Stimulated activated naive CD8-positive, alpha-beta T cell treated with anti-CD3 and anti-CD28 coated beads, Interleukin-15, amount 100 ng/mL, for 72 hours (primary cell): Measurements from ENCODE around the gene UQCRC2.
"Not testable (repeated sequence)": the region's sequence is repeated elsewhere in the genome, so short reads cannot be mapped to it uniquely, and the experiment has no call there.

ENCODE experiments used
- ATAC-seq: fragments of 150-1000 bp; cut with Tn5 transposase; 2 replicates; pipeline ENCODE4 v1.10.0; 2021; ENCODE audit warnings: mild to moderate bottlenecking, moderate library complexity
- DNase-seq, 2 donors: peaks; one replicate each; pipeline ENCODE4 v3.0.0; 2021 to 2022
- H3K27ac Mint-ChIP-seq, 2 donors: one replicate each; pipeline ENCODE4 v1.8.0; 2022; ENCODE audit warnings: mild to moderate bottlenecking in 2 of 2, mixed read lengths in 2 of 2, moderate library complexity in 2 of 2
- H3K27me3 Mint-ChIP-seq: one replicate; pipeline ENCODE4 v1.8.0; 2022; ENCODE audit warnings: mixed read lengths
- H3K4me1 Mint-ChIP-seq: one replicate; pipeline ENCODE4 v1.8.0; 2022; ENCODE audit warnings: mild to moderate bottlenecking, mixed read lengths
- H3K4me3 Mint-ChIP-seq, 2 donors: one replicate each; pipeline ENCODE4 v1.8.0; 2022; ENCODE audit warnings: mild to moderate bottlenecking in 2 of 2, mixed read lengths in 2 of 2, moderate library complexity in 1 of 2
- H3K9me3 Mint-ChIP-seq, 2 donors: one replicate each; pipeline ENCODE4 v1.8.0; 2022; ENCODE audit warnings: mixed read lengths in 2 of 2

Gene UQCRC2

DNA sequence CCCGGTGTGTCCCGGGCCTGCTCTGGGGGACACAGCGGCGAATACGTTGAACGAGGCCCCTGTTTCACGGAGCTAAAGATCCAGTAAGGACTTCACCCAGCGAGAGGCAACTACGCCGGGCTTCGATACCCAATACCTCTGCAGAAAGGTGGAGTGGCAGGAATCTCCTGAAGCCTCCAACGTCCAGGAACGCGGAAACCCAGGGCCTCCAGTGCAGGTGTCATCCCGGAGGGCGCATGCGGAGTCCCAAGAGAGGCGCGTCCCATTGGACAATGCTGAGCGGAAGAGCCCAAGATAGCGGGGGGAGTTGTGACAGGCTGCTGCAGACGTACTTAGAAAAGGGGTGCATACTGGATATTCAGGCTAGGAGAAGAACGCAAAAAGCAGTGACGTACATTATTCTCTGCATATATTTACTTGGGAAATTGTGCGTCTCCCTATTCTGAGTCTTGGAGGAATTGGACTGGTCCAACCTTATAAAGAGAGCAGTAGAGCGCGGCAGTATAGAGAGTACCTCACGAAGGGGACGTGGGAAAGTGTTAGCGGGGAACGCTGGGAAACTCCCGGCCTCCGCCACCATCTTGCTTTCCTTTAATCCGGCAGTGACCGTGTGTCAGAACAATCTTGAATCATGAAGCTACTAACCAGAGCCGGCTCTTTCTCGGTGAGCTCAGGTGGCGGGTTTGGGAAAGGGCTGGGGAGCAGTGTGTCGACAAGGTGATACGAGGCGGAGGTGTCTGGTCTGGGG lies at the start of gene UQCRC2:
UQCRC2 (plus strand) TSS at position 569 of the 748 bp plus-strand sequence; CDS start at position 632, 63 bp downstream.
- H3K27me3 Mint-ChIP-seq, result no peaks in the 10 kb centered on the region
- H3K4me1 Mint-ChIP-seq, result peaks cover 54% of the 10 kb centered on the region
- peak; percentile 85 to 89 for DNase-seq
- peak; percentile 94 for ATAC-seq
- H3K27ac Mint-ChIP-seq, result peak within 1 kb of the TSS; percentile 100
- H3K4me3 Mint-ChIP-seq, result peak within 1 kb of the TSS; percentile 94 to 98
- H3K9me3 Mint-ChIP-seq, result no peaks in the 10 kb centered on the region

DNA sequence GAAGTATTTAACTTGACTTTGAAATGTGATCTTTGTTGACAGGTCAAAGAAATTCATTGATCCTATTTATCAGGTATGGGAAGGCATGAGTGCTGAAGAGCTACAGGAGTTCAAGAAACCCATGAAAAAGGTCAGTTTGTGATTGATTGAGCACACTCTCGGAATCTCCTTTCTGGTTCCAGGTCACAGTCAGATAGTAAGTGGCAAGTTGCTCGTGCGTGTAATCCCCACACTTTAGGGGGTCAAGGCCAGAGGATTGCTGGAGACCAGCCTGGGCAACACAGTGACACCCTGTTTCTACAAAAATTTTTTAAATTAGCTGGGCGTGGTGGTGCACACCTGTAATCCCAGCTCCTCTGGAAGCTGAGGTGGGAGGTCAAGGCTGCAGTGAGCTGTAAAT lies 20.5 kb upstream of the UQCRC2 start:
- ATAC-seq, H3K27ac Mint-ChIP-seq, H3K27me3 Mint-ChIP-seq, H3K9me3 Mint-ChIP-seq, H3K4me3 Mint-ChIP-seq, DNase-seq: not testable (repeated sequence)
- peaks cover 21% of the 10 kb centered on the region for H3K4me1 Mint-ChIP-seq

DNA sequence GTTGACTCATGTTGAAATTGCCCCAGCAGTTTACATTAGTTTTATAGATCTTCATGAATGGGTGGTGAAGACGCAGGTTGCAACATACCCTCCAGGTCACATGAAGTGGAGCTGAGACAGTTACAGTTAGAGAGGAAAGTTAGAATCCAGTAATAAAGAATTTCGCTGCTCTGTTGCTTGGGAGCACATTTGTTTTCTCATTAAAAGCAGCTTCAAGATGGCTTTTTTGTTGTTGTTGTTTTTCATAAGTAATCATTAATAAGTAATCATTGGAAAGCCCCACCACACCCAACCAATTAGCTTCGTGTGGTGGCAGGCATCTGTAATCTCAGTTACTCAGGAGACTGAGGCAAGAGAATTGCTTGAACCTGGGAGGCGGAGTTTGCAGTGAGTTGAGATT lies 19.8 kb upstream of the UQCRC2 start:
- not testable (repeated sequence) for ATAC-seq, H3K9me3 Mint-ChIP-seq, H3K4me3 Mint-ChIP-seq, H3K27me3 Mint-ChIP-seq, DNase-seq, H3K27ac Mint-ChIP-seq
- H3K4me1 Mint-ChIP-seq, result peaks cover 24% of the 10 kb centered on the region

DNA sequence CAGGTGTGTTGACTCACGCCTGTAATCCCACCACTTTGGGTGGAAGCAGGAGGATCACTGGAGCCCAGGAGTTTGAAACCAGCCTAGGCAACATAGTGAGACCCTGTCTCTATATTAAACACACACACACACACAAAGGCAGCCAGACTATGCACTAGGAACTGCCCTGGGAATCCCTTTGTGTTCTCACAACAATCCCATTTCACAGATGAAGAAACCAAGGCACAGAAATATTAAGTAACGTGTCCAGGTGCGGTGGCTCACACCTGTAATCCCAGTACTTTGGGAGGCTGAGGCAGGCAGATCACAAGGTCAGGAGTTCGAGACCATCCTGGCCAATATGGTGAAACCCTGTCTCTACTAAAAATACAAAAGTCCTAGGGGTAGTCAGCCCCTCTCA lies 19.4 kb upstream of the UQCRC2 start:
- not testable (repeated sequence) for ATAC-seq, H3K27ac Mint-ChIP-seq

DNA sequence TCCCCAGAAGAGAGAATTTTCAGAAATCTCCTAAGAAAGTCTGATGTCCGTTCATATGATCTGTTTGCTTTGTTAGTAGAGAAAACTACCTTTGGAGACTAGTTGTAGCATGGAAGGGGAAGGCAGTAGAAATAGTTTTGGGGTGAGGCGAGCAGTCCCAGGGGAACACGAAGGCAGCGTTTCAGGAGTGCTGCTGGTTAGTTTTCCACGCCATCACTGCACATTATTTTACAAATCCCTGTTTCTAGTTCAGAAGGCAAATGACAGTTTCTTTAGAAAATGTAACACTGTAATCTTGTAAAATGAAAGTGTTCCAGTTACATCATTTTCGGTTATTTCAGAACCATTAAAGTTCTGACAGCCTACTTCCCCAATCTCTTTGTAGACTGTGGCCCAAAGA lies 16.9 kb upstream of the UQCRC2 start:
- not testable (repeated sequence) for DNase-seq, H3K27ac Mint-ChIP-seq, H3K9me3 Mint-ChIP-seq, H3K27me3 Mint-ChIP-seq, ATAC-seq, H3K4me3 Mint-ChIP-seq
- peaks cover 24% of the 10 kb centered on the region for H3K4me1 Mint-ChIP-seq

More for the DNA sequence above, 19.4 kb upstream of the UQCRC2 start:
- not testable (repeated sequence) for H3K9me3 Mint-ChIP-seq, DNase-seq, H3K4me3 Mint-ChIP-seq, H3K27me3 Mint-ChIP-seq
- peaks cover 24% of the 10 kb centered on the region for H3K4me1 Mint-ChIP-seq

DNA sequence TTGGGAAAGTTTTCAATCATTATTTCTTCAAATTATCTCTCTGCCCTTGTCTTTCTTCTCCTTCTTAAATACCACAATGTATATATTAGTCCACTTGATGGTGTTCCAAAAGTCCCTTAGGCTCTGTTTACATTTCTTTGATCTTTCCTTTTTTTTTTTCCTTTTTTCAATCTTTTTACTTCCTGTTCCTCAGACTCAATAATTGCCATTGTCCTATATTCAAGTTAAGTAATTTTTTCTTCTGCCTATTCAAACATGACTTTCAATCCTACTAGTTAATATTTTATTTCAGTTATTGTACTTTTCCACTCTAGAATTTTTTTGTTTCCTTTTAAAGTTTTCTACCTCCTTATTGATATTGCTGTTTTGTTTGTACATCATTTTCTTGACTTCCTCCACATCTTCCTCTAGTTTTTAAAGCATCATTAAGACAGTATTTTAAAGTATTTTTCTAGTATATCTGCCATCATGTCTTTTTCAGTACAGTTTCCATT lies 15.8 kb upstream of the UQCRC2 start:
- DNase-seq (no peak), ATAC-seq (no peak)
- Mint-ChIP-seq H3K4me3 (peak overlapping the region; percentile 13 to 37), H3K9me3 (no peaks in the 10 kb centered on the region), H3K27me3 (no peaks in the 10 kb centered on the region), H3K4me1 (peaks cover 24% of the 10 kb centered on the region), H3K27ac (peak overlapping the region in 1 of 2 donors; percentile 60)

DNA sequence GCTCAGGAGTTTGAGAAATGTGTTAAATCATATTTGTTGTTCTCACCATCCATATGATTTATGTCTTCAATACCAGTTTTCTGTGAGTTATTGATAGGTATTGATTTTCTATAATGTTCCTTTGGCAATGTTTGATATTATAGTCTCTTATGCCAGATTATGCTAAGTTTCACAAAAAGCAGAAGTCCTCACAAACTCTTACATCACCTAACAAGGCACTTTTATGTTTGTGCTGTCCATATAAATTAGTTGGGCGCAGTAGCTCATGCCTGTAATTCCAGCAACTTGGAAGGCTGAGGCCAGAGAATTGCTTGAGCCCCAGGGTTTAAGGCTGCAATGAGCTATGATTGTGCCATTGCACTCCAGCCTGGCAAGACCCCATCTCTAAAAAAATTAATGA lies 12.6 kb upstream of the UQCRC2 start:
- Mint-ChIP-seq H3K4me3 (no peak overlapping the region), H3K27me3 (no peaks in the 10 kb centered on the region), H3K4me1 (peaks cover 14% of the 10 kb centered on the region), H3K27ac (no peak overlapping the region), H3K9me3 (no peaks in the 10 kb centered on the region)
- ATAC-seq (no peak), DNase-seq (no peak)

DNA sequence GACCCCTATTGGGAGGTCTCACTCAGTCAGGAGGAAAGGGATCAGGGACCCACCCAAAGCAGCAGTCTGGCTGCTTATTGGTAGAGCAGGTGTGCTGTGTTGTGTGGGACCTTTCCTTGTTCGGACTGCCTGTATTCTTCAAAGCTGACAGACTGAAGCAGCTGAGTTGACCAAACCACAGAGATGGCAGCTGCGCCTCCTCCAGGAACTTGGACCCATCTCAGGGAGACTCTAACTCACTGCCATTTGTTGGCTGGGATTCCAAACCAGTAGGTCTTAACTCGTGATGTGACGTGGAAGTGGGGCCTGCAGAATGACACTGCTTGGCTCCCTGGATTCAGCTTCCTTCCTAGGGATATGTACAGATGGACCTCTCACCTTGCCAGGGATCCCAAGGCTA lies 9.6 kb upstream of the UQCRC2 start:
- Mint-ChIP-seq H3K27ac (no peak overlapping the region), H3K4me3 (no peak overlapping the region), H3K4me1 (peaks cover 11% of the 10 kb centered on the region), H3K27me3 (no peaks in the 10 kb centered on the region), H3K9me3 (no peaks in the 10 kb centered on the region)
- DNase-seq (no peak), ATAC-seq (no peak)

DNA sequence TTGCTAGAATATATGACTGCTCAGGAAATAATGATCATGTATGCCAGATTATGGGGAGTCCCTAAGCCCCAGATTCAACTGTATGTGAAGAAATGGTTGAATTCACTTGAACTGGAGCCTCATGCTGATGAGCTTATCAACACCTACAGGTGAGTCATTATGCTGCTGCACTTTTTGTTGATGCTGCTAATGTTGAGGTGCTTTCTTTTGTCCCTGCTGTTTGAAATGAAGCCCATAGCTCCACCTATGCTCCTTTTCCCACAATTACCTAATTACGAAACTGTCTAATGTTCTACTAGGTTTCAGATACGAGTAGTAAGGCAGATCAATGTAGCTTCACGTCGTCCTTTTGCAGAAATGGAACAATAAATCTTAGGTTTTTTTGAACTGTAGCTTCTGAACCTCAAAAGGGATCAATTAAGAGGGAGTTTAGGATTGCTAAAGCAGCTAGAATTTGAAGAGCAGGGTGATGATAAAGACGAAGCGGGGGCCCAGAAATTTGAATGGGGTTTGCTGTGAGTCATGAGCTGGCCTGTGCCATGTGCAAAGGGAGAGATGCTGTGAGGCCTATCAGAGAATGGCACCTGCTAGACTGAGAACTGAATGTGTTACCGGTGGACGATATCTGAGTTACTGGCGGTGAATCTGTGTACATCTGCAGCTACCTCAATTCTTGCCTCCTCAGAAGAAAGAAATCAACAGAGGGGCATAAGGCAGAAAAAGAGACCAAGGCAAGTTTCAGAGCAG lies 6.1 kb upstream of the UQCRC2 start:
- DNase-seq (no peak), ATAC-seq (peak; percentile 55)
- no peak overlapping the region for H3K4me3 Mint-ChIP-seq
- H3K27ac Mint-ChIP-seq, result peak overlapping the region in 1 of 2 donors; percentile 28
- peaks cover 28% of the 10 kb centered on the region for H3K4me1 Mint-ChIP-seq
- no peaks in the 10 kb centered on the region for H3K27me3 Mint-ChIP-seq
- no peaks in the 10 kb centered on the region for H3K9me3 Mint-ChIP-seq

DNA sequence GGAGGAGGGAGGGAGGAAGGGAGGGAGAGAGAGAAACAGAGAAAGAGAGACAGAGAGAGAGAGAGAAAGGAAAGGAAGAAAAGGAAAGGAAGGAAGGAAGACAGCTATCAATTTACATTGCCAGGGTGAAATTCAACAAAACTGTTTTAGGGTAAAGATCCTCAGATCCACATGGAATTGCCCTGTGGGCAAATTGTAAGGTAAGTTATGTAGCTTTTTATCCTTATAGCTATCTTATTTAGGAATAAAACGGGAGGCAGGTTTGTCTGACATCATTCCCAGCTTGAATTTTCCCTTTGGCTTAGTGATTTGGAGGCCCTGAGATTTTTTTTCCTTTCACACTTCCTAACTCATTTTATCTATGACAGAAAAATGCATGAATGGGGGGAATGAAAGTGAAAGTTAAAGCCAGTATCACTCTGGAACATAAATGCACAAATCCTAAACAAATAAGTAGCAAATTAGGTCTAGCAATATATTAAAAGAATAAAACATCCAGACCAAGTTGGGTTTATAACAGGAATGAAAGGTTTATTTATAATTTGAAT lies 3.4 kb upstream of the UQCRC2 start:
- Mint-ChIP-seq H3K9me3 (no peaks in the 10 kb centered on the region), H3K27me3 (no peaks in the 10 kb centered on the region), H3K27ac (no peak overlapping the region), H3K4me3 (no peak overlapping the region), H3K4me1 (peaks cover 38% of the 10 kb centered on the region)
- DNase-seq, result no peak
- no peak for ATAC-seq

DNA sequence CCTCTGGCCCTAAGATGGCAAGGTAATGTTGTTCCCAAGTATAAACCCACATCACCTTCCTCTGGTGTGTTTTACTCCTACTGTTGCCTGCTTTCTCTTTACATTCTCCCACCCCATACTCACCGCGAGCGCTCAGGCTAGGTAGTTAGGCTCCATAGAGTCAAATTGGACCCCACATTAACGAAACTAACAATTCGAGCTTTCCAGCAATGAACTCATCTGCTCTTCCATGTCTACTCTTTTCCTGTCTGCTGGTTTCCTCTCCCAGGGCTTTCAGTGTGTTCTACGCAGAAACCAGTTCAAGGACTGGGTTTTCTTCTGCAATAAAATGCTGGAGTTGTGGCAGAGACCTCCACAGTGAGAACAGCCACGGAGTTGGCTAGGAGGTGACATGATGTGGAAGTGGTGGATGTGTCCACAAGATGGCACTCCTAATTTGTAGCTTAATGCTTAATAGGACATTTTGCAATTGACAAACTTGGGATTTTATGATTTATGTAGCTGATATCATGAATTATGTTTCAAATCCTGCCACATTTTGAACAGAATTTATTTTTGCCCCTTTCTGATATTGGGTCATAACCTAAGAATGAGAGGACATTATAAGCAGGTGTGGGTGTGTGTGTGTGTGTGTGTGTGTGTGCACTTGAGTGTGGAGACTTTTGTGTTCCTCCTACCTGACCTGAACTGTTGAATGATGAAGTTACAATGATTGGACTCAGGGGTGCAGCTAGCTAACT lies 2.2 kb upstream of the UQCRC2 start:
- peak overlapping the region in 1 of 2 donors; percentile 94 for H3K27ac Mint-ChIP-seq
- ATAC-seq (no peak), DNase-seq (no peak)
- no peaks in the 10 kb centered on the region for H3K27me3 Mint-ChIP-seq
- no peaks in the 10 kb centered on the region for H3K9me3 Mint-ChIP-seq
- peaks cover 46% of the 10 kb centered on the region for H3K4me1 Mint-ChIP-seq
- H3K4me3 Mint-ChIP-seq, result peak overlapping the region; percentile 58 to 94

DNA sequence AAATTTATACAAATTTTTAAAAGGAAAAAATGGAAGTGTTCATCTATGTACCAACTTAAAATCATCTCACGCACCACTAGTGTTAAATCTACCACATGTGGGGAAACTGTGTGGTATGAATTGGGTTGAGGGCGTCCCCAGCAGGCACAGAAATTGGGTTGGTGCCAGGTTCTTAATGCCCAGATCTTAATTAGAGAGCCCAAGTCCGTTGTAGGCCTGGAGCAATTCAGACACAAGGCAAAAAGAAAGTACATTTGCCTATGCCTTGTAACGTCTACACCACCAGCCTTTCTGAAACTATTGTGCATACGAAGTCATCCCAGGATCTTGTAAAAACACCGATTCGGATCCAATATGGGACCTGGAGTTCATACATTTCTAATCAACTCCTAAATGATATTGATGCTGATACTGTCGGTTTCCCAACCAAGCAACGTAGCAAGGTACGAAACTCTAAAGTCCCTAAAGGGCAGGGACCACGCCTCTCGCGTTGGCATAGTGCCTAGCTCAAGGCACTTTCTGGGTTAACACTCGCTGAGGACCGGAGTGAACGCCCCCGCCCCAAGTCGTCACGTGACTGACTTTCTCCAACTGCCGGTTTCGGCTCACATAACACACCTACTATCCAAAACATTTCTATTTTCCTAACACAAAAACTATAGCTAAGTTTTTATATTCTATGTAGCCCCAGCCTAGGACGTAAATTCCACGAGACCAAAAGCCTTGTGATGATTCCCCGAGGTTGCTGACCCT lies 945 bp upstream of the UQCRC2 start:
- peak overlapping the region; percentile 100 for H3K27ac Mint-ChIP-seq
- H3K27me3 Mint-ChIP-seq, result no peaks in the 10 kb centered on the region
- peaks cover 52% of the 10 kb centered on the region for H3K4me1 Mint-ChIP-seq
- ATAC-seq (peak; percentile 62), DNase-seq (peak in 1 of 2 donors; percentile 79)
- peak overlapping the region; percentile 94 to 98 for H3K4me3 Mint-ChIP-seq
- H3K9me3 Mint-ChIP-seq, result no peaks in the 10 kb centered on the region

DNA sequence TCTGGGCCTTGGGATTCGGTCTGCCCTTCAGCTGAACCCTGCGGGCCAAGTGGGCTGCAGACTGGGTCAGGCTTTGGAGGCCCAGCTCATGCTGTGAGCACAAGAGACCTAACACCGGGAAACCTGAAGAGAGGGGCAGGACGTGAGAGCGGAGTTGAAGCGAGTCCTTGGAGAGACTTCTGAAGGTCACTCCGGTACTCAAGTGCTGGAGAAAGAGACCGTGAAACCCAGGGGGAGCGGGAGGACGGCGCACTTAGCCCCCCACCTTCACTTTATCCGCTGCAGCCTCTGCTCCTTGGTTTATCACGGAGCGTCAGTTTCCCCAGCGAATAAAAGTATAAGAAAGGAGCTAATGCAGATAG lies 361 bp downstream of the UQCRC2 start:
- no peaks in the 10 kb centered on the region for H3K9me3 Mint-ChIP-seq
- DNase-seq, result no peak
- peak overlapping the region; percentile 100 for H3K27ac Mint-ChIP-seq
- no peaks in the 10 kb centered on the region for H3K27me3 Mint-ChIP-seq
- no peak for ATAC-seq
- H3K4me1 Mint-ChIP-seq, result peaks cover 55% of the 10 kb centered on the region
- peak overlapping the region; percentile 94 to 98 for H3K4me3 Mint-ChIP-seq

DNA sequence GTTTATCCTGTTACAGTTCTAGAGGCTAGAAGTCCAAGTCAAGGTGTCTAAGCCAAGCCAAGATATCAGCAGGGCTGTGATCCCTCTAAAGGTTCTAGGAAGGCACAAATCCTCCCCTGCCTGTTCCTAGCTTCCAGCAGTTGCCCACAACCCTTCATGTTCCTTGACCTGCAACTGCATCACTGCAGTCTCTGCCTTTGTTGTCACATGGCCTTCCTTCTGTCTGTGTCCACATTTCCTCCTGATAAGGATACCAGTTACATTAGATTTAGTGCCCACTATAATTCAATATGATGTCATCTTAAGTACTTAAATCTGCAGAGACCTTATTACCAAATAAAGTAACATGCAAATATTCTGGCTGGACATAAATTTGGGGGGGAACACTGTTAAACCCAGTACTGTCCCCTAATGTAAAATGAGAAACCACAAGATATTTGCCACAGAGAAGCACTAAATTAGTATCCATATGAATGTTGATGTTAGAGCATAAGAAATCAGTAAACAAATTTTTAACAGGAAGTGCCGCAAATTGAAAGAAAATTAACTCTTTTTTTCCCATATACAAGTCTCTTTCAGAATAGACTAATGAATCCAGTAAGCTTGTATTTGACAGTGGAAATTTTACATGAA lies 4.7 kb downstream of the UQCRC2 start:
- Mint-ChIP-seq H3K27me3 (no peaks in the 10 kb centered on the region), H3K27ac (peak overlapping the region in 1 of 2 donors; percentile 84), H3K4me1 (peaks cover 47% of the 10 kb centered on the region), H3K4me3 (no peak overlapping the region), H3K9me3 (no peaks in the 10 kb centered on the region)
- no peak for DNase-seq
- ATAC-seq, result no peak
